HG03571 (cell line): ENCODE data around the gene PDIK1L.

ENCODE experiments used
- ATAC-seq: cut with Tn5 transposase; IDR thresholded peaks from one replicate; pipeline ENCODE4 v1.9.1; 2021; ENCODE audit not compliant: unreplicated experiment

The PDIK1L gene

GRCh38 chr1:26169198-26169554 lies 57.6 kb downstream of the PDIK1L start:
- no peak for ATAC-seq

- ATAC-seq = peak; percentile 84
These were observed 58.2 kb downstream of the PDIK1L start, which contains the start of gene ZNF593 for GRCh38 chr1:26169669-26170471. TSS of gene ZNF593 (plus strand) at chr1:26169908. CDS start at chr1:26169984, 76 bp downstream.

- no peak for ATAC-seq
These were observed 58.8 kb downstream of the PDIK1L start for GRCh38 chr1:26170472-26170821.

DNA sequence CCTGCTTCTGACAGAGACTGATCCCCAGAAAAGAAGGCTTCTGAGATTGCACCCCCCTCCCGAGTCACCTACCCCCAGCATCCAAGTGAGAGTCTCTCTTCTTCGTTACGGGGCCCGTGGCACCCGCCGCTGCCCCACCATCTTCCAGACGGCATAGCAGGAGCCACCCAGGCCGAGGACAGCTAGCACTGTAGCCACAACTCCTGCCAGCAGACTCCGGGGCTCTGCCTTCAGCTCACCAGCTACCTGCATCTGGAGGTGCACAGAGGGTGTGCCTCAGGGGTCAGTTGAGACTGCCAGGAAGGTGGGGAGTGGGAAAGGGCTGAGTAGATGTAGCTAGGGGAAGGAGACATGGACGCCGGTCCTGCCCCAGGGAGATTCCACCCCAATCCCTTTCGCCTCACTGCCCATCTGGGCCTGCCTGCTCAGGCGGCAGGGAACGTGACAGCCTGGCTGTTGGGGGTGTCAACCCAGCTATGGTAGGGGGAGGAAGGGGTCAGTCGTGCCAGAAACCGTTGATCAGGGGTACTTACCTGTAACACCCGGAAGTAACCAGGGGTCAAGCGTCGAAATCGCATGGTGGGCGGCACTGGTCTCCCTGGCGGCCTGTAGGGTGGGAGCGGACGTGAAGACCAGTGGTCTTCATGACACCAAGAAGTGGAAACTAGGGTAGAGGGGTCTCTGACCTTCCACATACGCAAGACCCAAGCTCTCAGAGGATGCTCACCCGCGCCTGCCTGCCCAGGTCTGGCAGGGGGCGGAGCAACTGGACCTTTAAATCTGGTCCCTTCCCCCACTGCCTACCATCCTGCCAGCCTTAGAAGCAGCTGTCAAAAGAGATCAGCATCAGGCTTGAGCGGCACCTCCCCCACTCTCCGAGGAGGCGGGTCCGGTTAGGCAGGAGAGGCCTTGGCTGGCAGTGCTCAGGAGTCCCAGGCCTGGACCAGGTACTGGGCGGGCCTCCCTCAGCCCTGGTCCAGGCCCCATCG lies 59.8 kb downstream of the PDIK1L start, which contains the start of gene ZNF593OS:
TSS of gene ZNF593OS (minus strand) at position 749 of the 989 bp plus-strand sequence. CDS start at position 578, 171 bp downstream.
- no peak for ATAC-seq
